ENCODE measurements around the gene TCP11L1. TPM values are rescaled to one million over a fixed set of nuclear protein-coding genes. Genes with fewer than 3 reads are reported as not detected.

TCP11L1 gene
- total and polyA plus RNA-seq, 9 of the 15 experiments (the other 6 are each of a cell fraction or from before 2014, with no cell fraction given), result 1.6 to 15.3 (median 5.4) TPM

DNA sequence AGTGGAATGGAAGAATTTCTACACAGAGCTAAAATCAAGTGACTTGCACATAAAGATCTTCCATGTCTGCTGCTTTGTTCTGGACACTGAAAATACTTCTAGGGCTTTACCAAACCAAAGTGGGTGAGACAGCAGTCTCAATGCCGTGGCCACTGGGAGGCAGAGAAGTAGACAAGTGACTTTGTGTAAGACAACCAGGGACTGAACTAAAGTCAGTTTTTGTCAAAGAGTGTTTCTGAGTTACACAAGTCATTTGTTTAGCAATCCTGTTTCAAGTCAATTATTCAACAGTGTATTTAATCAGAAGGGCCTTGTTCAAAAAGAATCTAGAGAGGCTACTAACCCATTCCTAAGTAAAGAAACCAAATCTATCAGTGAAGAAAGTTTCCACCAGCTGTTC lies 46.6 kb downstream of the TCP11L1 start:
- intact Hi-C loops (cut with micrococcal nuclease) (no loop called here), in situ Hi-C loops (cut with MboI) (no loop called here)
- TF ChIP-seq NR4A1 (CRISPR knock-in tag; IDR thresholded peaks at IDR 0.05), result no peak
- TF ChIP-seq NR4A1 (tag; IDR thresholded peaks at IDR 0.05), result no peak
- no peak for TF ChIP-seq ERF (CRISPR knock-in tag; IDR thresholded peaks at IDR 0.05)
- TF ChIP-seq ZNF561 (CRISPR knock-in tag; conservative IDR thresholded peaks at IDR 0.05), result no peak
- TF ChIP-seq CBX3 (IDR thresholded peaks at IDR 0.05; ENCODE audit: borderline replicate concordance in 1 of 2, low read length in 2 of 2), result no peak
- TF ChIP-seq TSC22D4 (tag; IDR thresholded peaks at IDR 0.05), result no peak
- no peak for TF ChIP-seq ZNF134 (CRISPR knock-in tag; conservative IDR thresholded peaks at IDR 0.05)
- no peak for TF ChIP-seq SMAD3 (CRISPR knock-in tag; conservative IDR thresholded peaks at IDR 0.05)
- TF ChIP-seq, protein P1, sequence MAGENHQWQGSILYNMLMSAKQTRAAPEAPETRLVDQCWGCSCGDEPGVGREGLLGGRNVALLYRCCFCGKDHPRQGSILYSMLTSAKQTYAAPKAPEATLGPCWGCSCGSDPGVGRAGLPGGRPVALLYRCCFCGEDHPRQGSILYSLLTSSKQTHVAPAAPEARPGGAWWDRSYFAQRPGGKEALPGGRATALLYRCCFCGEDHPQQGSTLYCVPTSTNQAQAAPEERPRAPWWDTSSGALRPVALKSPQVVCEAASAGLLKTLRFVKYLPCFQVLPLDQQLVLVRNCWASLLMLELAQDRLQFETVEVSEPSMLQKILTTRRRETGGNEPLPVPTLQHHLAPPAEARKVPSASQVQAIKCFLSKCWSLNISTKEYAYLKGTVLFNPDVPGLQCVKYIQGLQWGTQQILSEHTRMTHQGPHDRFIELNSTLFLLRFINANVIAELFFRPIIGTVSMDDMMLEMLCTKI (IDR thresholded peaks at IDR 0.05; ENCODE audit: partially characterized antibody), result no peak
- no peak for TF ChIP-seq ZNF324 (CRISPR knock-in tag; IDR thresholded peaks at IDR 0.05)
- TF ChIP-seq, protein P2, sequence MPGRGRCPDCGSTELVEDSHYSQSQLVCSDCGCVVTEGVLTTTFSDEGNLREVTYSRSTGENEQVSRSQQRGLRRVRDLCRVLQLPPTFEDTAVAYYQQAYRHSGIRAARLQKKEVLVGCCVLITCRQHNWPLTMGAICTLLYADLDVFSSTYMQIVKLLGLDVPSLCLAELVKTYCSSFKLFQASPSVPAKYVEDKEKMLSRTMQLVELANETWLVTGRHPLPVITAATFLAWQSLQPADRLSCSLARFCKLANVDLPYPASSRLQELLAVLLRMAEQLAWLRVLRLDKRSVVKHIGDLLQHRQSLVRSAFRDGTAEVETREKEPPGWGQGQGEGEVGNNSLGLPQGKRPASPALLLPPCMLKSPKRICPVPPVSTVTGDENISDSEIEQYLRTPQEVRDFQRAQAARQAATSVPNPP (IDR thresholded peaks at IDR 0.05; ENCODE audit: borderline replicate concordance, insufficient read depth, insufficient read length), result no peak
- no peak for TF ChIP-seq PHB2 (IDR thresholded peaks at IDR 0.05; ENCODE audit: low read depth)
- TF ChIP-seq NFATC3 (IDR thresholded peaks at IDR 0.05), result no peak
- no peak for TF ChIP-seq MEIS2 (IDR thresholded peaks at IDR 0.05; ENCODE audit: partially characterized antibody)
- TF ChIP-seq MCM7 (IDR thresholded peaks at IDR 0.05), result no peak
- TF ChIP-seq NUFIP1 (IDR thresholded peaks at IDR 0.05; ENCODE audit: partially characterized antibody), result no peak
- TF ChIP-seq SIRT6 (IDR thresholded peaks at IDR 0.05; ENCODE audit: low read depth, low read length), result no peak
- no peak for FAIRE-seq
- no peaks in the 10 kb centered on the region for H3K9me1 ChIP-seq (ENCODE audit: control insufficient read depth, insufficient read depth, low read length)
- WGBS (ENCODE audit: insufficient coverage, low coverage, missing lambda C conversion rate), result 82% methylated on average over 1 of the region's 1 CpG
- H3K4me3 ChIP-seq, result no peak overlapping the region
- no peaks in the 10 kb centered on the region for H3K27me3 ChIP-seq (ENCODE audit: control insufficient read depth in 2 of 2, insufficient read depth in 2 of 2, low read length in 2 of 2)
- no peak overlapping the region for H3K27ac ChIP-seq (ENCODE audit: extremely low read depth, low read depth, low read length)
- no peak overlapping the region for H3K4me2 ChIP-seq (ENCODE audit: insufficient read depth, low read length)
- no peak overlapping the region for H3K9ac ChIP-seq (ENCODE audit: insufficient read depth in 1 of 2, low read depth in 2 of 2, low read length in 2 of 2)
- peaks cover 59% of the 10 kb centered on the region for H3K36me3 ChIP-seq (ENCODE audit: control insufficient read depth, insufficient read depth, low read length)
- no peak for DNase-seq (ENCODE audit: extremely low read depth in 1 of 4, low spot score in 3 of 4)
- ATAC-seq, result no peak
- no peak overlapping the region for H2AFZ ChIP-seq (ENCODE audit: low read depth, low read length)
- no TSS peak for BruUV-seq (replicated peaks)
- no peaks in the 10 kb centered on the region for H3K9me3 ChIP-seq (replicated peaks; ENCODE audit: control insufficient read depth, insufficient read depth, low read depth, low read length)
- H3K79me2 ChIP-seq (ENCODE audit: control insufficient read depth, insufficient read depth, low read length), result no peaks in the 10 kb centered on the region
- H4K20me1 ChIP-seq (replicated peaks; ENCODE audit: control insufficient read depth, insufficient read depth, low read length), result no peaks in the 10 kb centered on the region
- no peaks in the 10 kb centered on the region for H3K4me1 ChIP-seq (replicated peaks in 1 of 2; ENCODE audit: control insufficient read depth in 2 of 2, insufficient read depth in 2 of 2, low read length in 2 of 2)
- ChIA-PET CTCF (ENCODE audit: low intra/inter-chr PET ratio) (no interaction called here), POLR2A (no interaction called here)
